ENCODE results near the gene SH3PXD2A. TPM values are rescaled to one million over a fixed set of nuclear protein-coding genes. Genes with fewer than 3 reads are reported as not detected.

The SH3PXD2A gene
- total and polyA plus RNA-seq, 2 experiments from 2014 or later, result 1.8 to 5.0 TPM

GRCh38 chr10:103733045-103733419, 122.3 kb downstream of the SH3PXD2A start (continued):
- no peak for TF ChIP-seq ZNF462 (CRISPR knock-in tag; IDR thresholded peaks at IDR 0.05)
- no peak for TF ChIP-seq EZH2 (IDR thresholded peaks at IDR 0.05; ENCODE audit: low read depth, unreplicated experiment)
- no peak for TF ChIP-seq JUNB (IDR thresholded peaks at IDR 0.05; ENCODE audit: unreplicated experiment)
- no peak for TF ChIP-seq STAT1 (IDR thresholded peaks at IDR 0.05; ENCODE audit: unreplicated experiment)
- TF ChIP-seq NANOG (IDR thresholded peaks at IDR 0.05; ENCODE audit: borderline replicate concordance), result no peak
- TF ChIP-seq ZNF114 (CRISPR knock-in tag; IDR thresholded peaks at IDR 0.05), result no peak
- no peak for TF ChIP-seq POLR2AphosphoS5 (IDR thresholded peaks at IDR 0.05; ENCODE audit: low read depth)
- no peak for TF ChIP-seq ETS1 (IDR thresholded peaks at IDR 0.05)
- no peak for TF ChIP-seq ZNF331 (CRISPR knock-in tag; IDR thresholded peaks at IDR 0.05; ENCODE audit: low read depth)
